Measurements from ENCODE around the gene MACROD2.
"Not testable (repeated sequence)": the region's sequence is repeated elsewhere in the genome, so short reads cannot be mapped to it uniquely, and the experiment has no call there.

MACROD2 gene

GRCh38 chr20:14947946-14948345 lies 952.6 kb downstream of the MACROD2 start:
- DNase-seq (ENCODE audit: low read depth, low spot score): no peak

DNA sequence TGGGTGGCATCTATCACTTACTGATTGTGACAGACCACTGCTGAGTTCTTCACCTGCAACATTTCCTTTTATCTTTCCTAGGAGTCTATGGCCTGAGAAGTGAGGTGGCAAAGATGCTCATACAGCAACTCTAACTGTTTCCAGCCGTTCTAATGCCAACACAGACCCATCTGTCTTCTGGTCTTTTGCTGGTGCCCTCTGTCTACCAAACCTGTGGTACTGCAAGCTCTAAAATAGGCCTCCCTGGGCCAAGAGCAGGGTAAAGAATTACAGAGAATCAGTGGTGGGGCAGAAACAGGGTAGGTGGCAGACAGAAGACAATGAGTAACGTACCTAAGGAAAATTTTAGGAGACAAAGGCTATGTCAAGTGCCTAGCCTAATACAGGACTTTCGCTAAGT lies 953.1 kb downstream of the MACROD2 start:
- DNase-seq (ENCODE audit: low read depth, low spot score): no peak

GRCh38 chr20:14950633-14951032 lies 955.3 kb downstream of the MACROD2 start:
- no peak for DNase-seq (ENCODE audit: low read depth, low spot score)

GRCh38 chr20:14951105-14951504 lies 955.8 kb downstream of the MACROD2 start:
- no peak for DNase-seq (ENCODE audit: low read depth, low spot score)

- DNase-seq (ENCODE audit: low read depth, low spot score): no peak
Measured at GRCh38 chr20:14951707-14952418, 956.5 kb downstream of the MACROD2 start.

DNA sequence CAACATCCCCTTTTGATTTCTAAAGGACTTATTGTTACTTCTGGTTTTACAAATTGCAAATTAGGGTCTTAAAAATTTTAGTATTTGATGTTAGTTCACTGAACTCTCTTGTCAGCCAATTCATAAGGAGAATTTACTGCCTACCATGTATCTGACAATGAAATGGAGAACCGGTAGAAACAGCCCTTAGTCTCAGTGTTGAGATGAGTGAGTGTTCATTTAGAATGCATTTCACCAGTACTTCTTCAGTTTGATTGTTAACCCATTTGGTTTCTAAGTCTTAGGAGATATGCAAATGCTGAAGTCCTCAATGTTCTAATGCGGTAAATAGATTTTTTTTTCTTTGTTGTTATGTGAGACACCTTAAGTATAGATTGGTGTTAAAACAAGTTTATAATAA lies 958.4 kb downstream of the MACROD2 start:
- no peak for DNase-seq (ENCODE audit: low read depth, low spot score)

GRCh38 chr20:14955399-14955798 lies 960.1 kb downstream of the MACROD2 start:
- DNase-seq (ENCODE audit: low read depth, low spot score): no peak

GRCh38 chr20:14956026-14956425 lies 960.7 kb downstream of the MACROD2 start:
- DNase-seq (ENCODE audit: low read depth, low spot score): no peak

- no peak for DNase-seq (ENCODE audit: low read depth, low spot score)
Measured at GRCh38 chr20:14956538-14956937, 961.2 kb downstream of the MACROD2 start.

GRCh38 chr20:14957402-14957801 lies 962.1 kb downstream of the MACROD2 start:
- no peak for DNase-seq (ENCODE audit: low read depth, low spot score)

DNA sequence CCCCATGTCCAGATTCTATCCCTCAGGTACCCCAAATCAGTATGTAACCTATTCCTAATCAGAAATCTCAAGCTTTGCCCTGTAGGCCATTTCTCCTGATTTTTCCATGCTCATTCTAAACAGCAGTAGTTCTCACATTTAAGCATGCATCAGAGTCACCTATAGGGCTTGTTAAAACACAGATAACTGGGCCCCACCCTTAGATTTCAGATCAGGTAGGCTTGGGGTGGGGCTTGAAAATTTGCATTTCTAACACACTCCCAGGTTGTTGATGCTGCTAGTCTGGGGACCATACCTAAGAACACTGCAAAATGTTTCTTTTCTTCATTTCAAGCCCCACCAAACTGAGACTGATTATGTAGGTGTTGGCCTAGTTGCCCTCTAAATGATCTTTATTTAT lies 963.3 kb downstream of the MACROD2 start:
- no peak for DNase-seq (ENCODE audit: low read depth, low spot score)

DNA sequence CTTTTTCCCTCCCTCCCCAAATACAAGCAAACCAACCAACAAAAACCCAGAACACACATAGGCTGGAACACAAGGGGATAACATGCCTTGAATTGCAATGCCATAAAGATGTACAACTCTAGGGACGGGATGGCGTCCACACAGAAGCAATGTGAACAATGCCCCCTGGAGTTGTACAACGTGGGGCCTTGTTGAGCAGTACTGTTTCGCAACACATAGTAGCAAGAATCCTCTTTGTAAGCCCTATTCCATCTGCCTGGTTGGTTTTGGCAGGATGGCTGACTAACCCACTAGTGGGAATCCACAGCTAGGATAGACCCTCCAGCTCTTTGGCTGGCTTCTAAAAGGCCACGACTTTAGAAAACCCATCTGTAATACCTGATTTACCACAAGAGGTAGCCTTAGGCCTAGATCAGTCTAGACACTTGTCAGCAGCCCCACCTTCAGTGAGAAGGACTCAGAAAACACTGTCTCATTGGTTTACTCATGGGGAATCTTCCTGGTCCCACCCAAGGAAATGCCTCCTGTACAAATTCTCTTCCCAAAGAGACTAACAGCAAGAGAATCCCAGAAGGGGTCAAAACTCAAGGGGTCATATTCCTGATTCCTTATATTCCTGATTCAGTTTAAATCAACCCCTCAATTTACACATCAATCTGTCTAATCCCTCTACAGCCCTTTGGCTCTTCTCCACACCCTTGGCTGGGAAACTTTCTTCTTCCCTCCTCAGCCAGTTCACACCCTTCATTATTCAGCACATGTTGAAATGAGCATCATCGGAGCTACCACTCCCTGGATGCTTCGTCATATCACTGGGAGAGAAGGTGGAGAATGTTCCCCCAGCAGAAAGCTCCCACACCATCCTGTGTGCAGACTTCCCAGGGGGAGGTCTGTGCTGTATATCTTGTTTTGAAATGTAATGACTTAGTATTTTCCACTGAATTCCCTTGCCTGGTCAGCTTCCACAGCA lies 964.5 kb downstream of the MACROD2 start:
- DNase-seq (ENCODE audit: low read depth, low spot score): no peak

DNA sequence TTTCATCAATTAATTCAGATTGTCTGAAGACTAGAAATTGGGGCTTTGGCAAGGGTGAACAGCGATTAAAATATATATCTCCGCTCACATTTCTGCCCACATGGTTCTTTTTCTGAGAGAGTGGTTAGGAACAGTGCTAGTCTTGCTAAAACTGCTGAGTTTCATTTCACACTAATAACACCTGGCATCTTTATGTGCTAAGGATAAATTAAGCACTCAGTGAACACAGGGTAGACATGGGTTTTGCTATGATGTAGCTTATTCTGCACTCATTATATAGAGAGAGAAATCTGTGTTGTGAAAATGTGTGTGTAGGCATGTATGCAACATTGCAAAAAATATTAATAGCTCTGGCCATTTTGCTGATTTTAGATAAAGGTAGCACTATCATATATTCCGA lies 965.5 kb downstream of the MACROD2 start:
- no peak for DNase-seq (ENCODE audit: low read depth, low spot score)

DNA sequence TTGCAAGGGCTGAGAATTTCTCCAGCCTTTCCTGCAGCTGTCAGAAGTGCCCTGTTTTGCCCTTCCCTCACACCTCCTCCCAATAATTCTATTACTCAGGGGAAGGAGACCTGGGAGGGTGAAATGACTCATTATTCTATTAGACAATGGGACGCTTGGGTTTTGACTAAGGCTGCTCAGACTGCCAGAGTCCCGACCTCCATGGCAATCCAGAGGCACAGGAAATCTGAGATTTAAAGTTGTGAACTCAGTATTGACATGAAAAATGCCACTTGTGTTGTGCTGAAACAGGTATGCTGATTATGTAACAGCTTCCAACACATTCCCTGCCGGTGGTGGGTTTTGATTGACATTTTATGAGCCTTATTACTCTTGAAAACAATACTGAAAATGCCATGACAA lies 967.9 kb downstream of the MACROD2 start:
- no peak for DNase-seq (ENCODE audit: low read depth, low spot score)

DNA sequence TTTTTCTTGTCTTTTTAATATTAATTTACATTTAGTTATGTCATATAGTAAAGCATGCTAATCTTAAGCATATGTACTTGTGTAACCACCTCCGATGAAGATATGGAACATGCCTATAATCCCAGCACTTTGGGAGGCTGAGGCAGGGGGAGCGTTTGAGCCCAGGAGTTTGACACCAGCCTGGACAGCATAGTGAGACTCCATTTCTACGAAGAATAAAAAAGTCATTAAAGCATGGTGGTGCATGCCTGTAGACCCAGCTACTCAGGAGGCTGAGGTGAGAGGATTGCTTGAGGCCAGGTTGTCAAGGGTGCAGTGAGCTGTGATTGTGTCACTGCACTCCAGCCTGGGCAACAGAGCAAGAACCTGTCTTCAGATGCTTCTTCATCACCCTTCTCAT lies 970.9 kb downstream of the MACROD2 start:
- no peak for DNase-seq (ENCODE audit: low read depth, low spot score)

DNA sequence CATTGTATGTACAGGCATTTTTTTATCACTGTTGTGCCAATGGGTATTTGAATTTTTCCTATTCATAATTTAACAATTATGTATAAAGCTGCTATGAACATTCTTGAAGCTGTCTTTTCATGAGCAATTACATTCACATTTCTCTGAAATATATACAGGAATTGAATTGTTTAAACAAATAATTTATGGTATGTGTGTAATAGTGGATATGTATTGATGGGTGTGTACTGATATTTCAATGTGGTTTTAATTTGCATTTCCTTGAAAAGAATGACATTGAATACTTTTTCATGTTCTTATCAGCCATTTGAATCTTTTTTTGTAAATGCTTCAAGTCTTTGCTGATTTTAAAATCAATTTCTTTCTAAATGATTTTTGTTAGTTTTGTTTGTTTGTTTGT lies 971.5 kb downstream of the MACROD2 start:
- no peak for DNase-seq (ENCODE audit: low read depth, low spot score)

DNA sequence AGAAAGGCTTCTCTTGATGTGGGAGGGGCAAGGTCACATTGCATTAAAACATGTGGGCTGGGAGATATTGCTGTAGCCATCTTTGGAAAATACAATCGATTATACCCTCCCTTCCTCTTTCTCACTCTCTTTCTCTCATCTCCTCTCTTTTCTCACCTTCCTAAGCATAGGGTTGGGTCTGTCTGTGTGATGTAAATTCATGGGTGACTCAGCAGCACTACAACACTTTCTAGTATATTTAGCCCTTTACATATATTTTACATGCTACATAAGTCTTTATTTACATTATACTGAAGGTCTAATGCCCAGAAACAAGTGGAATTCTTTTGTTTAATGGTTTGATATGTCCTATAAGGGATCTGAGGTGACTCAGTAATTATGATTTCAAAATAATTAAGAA lies 976.9 kb downstream of the MACROD2 start:
- DNase-seq (ENCODE audit: low read depth, low spot score): no peak

DNA sequence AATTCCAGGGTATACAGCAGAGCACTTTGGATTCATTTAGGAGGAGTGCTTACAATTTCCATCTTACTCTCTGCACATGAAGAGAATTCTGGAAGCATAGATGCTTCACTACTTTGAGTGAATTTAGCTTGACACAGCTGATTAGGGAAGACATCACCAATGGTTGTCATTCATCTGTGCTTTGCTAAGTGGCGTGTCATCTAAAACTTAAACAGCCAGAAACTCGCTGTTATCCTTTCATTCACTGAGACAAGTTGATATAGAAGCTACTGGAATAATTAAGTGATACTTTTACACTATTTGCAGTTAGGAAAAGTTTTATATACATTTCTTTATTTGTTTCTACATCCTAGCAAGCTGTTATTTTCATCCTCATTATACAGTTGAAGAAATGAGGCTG lies 977.4 kb downstream of the MACROD2 start:
- DNase-seq (ENCODE audit: low read depth, low spot score): no peak

DNA sequence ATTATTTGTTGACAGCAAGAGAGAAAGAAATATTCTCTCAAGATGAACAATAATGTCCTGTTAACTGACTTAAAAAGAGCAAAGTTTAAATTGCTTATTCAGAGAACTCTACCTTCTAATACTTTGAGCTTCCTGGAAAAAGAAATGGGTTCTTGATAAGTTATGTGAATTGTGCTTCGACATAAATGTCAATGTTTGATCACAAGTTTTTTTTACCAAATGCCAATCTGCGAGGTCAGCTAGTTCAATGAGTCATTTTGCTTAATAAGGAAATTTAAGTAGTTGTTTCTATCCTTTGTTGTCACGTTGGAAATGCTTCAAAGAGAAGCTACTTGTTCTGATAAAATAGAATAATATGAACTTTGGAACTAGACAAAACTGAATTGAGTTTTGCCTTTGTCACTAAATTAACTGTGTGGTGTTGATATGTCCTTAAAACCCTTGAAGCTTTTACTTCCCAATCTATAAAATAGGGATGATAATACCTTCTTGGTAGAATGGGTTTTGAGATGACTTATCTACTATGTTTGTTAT lies 984.2 kb downstream of the MACROD2 start:
- no peak for DNase-seq (ENCODE audit: low read depth, low spot score)

DNA sequence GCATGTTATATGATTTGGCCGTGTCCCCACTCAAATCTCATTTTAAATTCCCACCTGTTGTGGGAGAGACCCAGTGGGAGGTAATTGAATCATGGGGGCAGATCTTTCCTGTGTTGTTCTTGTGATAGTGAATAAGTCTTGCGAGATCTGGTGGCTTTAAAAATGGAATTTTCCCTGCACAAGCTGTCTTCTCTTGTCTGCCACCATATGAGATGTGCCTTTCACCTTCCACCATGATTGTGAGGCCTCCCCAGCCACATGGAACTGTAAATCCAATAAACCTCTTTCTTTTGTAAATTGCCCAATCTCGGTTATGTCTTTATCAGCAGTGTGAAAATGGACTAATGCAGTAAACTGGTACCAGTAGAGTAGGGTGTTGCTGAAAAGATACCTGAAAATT lies 986.2 kb downstream of the MACROD2 start:
- DNase-seq (ENCODE audit: low read depth, low spot score): not testable (repeated sequence)

DNA sequence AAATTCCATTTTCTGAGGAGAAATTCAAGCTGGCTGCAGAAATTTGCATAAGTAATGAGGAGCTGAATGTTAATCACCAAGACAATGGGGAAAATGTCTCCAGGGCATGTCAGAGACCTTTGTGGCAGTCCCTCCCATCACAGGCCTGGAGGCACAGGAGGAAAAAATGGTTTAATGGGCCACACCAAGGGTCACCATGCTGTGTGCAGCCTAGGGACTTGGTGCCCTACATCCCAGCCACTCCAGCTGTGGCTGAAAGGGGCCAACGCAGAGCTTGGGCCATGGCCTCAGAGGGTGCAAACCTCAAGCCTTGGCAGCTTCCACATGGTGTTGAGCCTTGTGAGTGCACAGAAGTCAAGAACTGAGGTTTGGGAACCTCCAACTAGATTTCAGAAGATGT lies 987.0 kb downstream of the MACROD2 start:
- not testable (repeated sequence) for DNase-seq (ENCODE audit: low read depth, low spot score)

DNA sequence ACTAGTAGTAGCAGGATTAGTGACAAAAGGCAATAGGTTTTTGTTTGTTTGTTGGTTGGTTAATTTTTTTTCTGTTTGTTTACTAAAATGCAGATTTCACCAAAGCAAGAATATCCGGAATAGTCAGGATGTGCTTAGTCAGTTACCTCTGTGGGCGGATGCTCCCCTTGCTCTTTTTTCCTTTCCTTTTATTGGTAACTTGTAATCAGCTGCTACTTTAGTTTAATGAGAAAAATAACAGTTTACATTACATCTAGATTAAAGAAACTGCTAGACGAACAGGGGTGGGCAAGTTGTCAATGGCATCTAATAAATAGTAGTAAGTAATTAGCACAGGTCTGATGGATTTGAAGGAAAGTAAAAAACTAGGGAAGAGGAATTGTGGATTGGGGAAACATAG lies 989.0 kb downstream of the MACROD2 start:
- no peak for DNase-seq (ENCODE audit: low read depth, low spot score)
